GM12878 (cell line): ENCODE results near the gene AGTPBP1. TPM values are rescaled to one million over a fixed set of nuclear protein-coding genes. Genes with fewer than 3 reads are reported as not detected.

Source experiments
- ATAC-seq: fragments of 200-7000 bp; cut with Tn5 transposase; 3 replicates; pipeline ENCODE4 v1.9.1; 2020; ENCODE audit warnings: mild to moderate bottlenecking, moderate library complexity
- BruUV-seq: library from RNA; stranded (reverse); fragments of 400-500 nt; replicated peaks from 2 replicates; lab custom pipeline; 2021; lab: Mats Ljungman, UMichigan
- CTCF ChIA-PET: fragments of 300-600 bp; sonication (Branson Sonifier 250); formaldehyde crosslinking; extraction: SDS; loops from one replicate; lab custom pipeline; 2021; ENCODE audit warnings: inconsistent platforms; lab: Yijun Ruan, JAX
- POLR2A ChIA-PET: fragments of 350-600 bp; formaldehyde crosslinking; extraction: SDS; loops from one replicate; lab custom pipeline; 2021; ENCODE audit warnings: inconsistent platforms; lab: Charles Lee
- RAD21 ChIA-PET: fragments of 300-600 bp; sonication (Branson Sonifier 250); formaldehyde crosslinking; loops from one replicate; lab custom pipeline; 2023; ENCODE audit warnings: antibody characterized with exemption; ENCODE audit not compliant: unreplicated experiment; lab: Charles Lee
- SMC1A ChIA-PET: fragments of 300-600 bp; sonication (Branson Sonifier 250); formaldehyde crosslinking; loops from one replicate; lab custom pipeline; 2023; ENCODE audit not compliant: unreplicated experiment, uncharacterized antibody; lab: Charles Lee
- DNase-seq: peaks from one replicate; pipeline ENCODE4 v3.0.0-alpha.2; 2011; ENCODE audit warnings: low read depth, low spot score
- FAIRE-seq: peaks from 3 replicates; lab custom pipeline; 2011; peaks lifted over from hg19 to GRCh38; lab: Jason Lieb, UNC
- H2AFZ ChIP-seq: 2 replicates; pipeline ENCODE4 v1.6.0; 2011; ENCODE audit warnings: low read depth, low read length, control low read depth; ENCODE audit not compliant: control insufficient read depth
- H3K27ac ChIP-seq: 2 replicates; pipeline ENCODE4 v1.5.1; 2011; ENCODE audit warnings: control low read depth; ENCODE audit not compliant: control insufficient read depth, insufficient read depth
- H3K27me3 ChIP-seq, 2 experiments: replicated peaks in 1 of 2; 2 replicates each; pipeline versions ENCODE4 v1.6.0 to v1.6.1; 2011; ENCODE audit warnings: low read length in 1 of 2; ENCODE audit not compliant: control insufficient read depth in 2 of 2, insufficient read depth in 2 of 2
- H3K36me3 ChIP-seq, 2 experiments: 2 replicates each; pipeline ENCODE4 v1.5.1; 2011; ENCODE audit warnings: low read length in 1 of 2; ENCODE audit not compliant: control insufficient read depth in 2 of 2, insufficient read depth in 2 of 2
- H3K4me1 ChIP-seq: 2 replicates; pipeline ENCODE4 v1.6.1; 2011; ENCODE audit warnings: mild to moderate bottlenecking, low read length, moderate library complexity, mixed read lengths; ENCODE audit not compliant: control insufficient read depth, insufficient read depth
- H3K4me2 ChIP-seq: 2 replicates; pipeline ENCODE4 v1.6.0; 2011; ENCODE audit warnings: control low read depth; ENCODE audit not compliant: control insufficient read depth, insufficient read depth
- H3K4me3 ChIP-seq: fragments of 200-600 bp; sonication (generic); 2 replicates; pipeline ENCODE4 v1.5.1; 2016
- H3K79me2 ChIP-seq: 2 replicates; pipeline ENCODE4 v1.6.0; 2011; ENCODE audit warnings: low read length; ENCODE audit not compliant: control insufficient read depth, insufficient read depth
- H3K9ac ChIP-seq: 2 replicates; pipeline ENCODE4 v1.8.0; 2011; ENCODE audit warnings: low read length, control low read depth, mixed read lengths; ENCODE audit not compliant: control insufficient read depth, insufficient read depth
- H3K9me3 ChIP-seq: replicated peaks from 3 replicates; pipeline ENCODE4 v1.5.1; 2011; ENCODE audit warnings: mild to moderate bottlenecking, low read length; ENCODE audit not compliant: control insufficient read depth, insufficient read depth
- H4K20me1 ChIP-seq: 2 replicates; pipeline ENCODE4 v1.6.0; 2011; ENCODE audit not compliant: control insufficient read depth, insufficient read depth
- CBX3 ChIP-seq: fragments of 200-600 bp; sonication (generic); IDR thresholded peaks from 2 replicates; pipeline ENCODE4 v1.6.1; 2016; ENCODE audit warnings: low read depth, borderline replicate concordance
- EGR1 ChIP-seq, 2 experiments: IDR thresholded peaks; 1 replicate in 1 of 2; 2 replicates in 1 of 2; pipeline ENCODE4 v1.6.1; 2011 to 2012; ENCODE audit warnings: low read depth in 2 of 2, low read length in 2 of 2, borderline replicate concordance in 1 of 2, mild to moderate bottlenecking in 1 of 2, moderate library complexity in 1 of 2
- FOS ChIP-seq: IDR thresholded peaks from 3 replicates; pipeline ENCODE4 v1.6.1; 2011; ENCODE audit warnings: borderline replicate concordance; ENCODE audit not compliant: insufficient read length; ENCODE audit errors: extremely low read depth
- HDAC2 ChIP-seq: fragments of 200-600 bp; sonication (generic); IDR thresholded peaks from 2 replicates; pipeline ENCODE4 v1.6.1; 2017
- HDAC6 ChIP-seq: fragments of 200-600 bp; sonication (generic); IDR thresholded peaks from one replicate; pipeline ENCODE4 v1.8.0; 2017; ENCODE audit warnings: antibody characterized with exemption; ENCODE audit not compliant: unreplicated experiment
- IKZF1 ChIP-seq: fragments of 450-650 bp; conservative IDR thresholded peaks from 2 replicates; pipeline ENCODE4 v1.6.1; 2017; ENCODE audit warnings: antibody characterized with exemption, mild to moderate bottlenecking
- IKZF2 ChIP-seq, 2 experiments: fragments of 450-650 bp; IDR thresholded peaks; 2 replicates each; pipeline ENCODE4 v1.6.1; 2017; ENCODE audit warnings: mild to moderate bottlenecking in 2 of 2, moderate library complexity in 2 of 2
- IRF4 ChIP-seq: IDR thresholded peaks from 2 replicates; pipeline ENCODE4 v1.6.1; 2011; ENCODE audit warnings: low read depth, low read length
- LARP7 ChIP-seq: fragments of 450-650 bp; IDR thresholded peaks from 2 replicates; pipeline ENCODE4 v1.6.1; 2017; ENCODE audit warnings: mild to moderate bottlenecking
- MEF2A ChIP-seq: IDR thresholded peaks from 2 replicates; pipeline ENCODE4 v1.6.1; 2011; ENCODE audit warnings: low read depth, mild to moderate bottlenecking, low read length, moderate library complexity; ENCODE audit not compliant: insufficient read depth
- MYB ChIP-seq: fragments of 150-350 bp; IDR thresholded peaks from 2 replicates; pipeline ENCODE4 v1.6.1; 2014; ENCODE audit warnings: mild to moderate bottlenecking, low read depth, low read length, borderline replicate concordance
- PML ChIP-seq: IDR thresholded peaks from 2 replicates; pipeline ENCODE4 v1.6.1; 2012; ENCODE audit warnings: low read length, inconsistent platforms
- RAD51 ChIP-seq: fragments of 450-650 bp; IDR thresholded peaks from 2 replicates; pipeline ENCODE4 v1.6.1; 2016; ENCODE audit warnings: moderate library complexity, mild to moderate bottlenecking, inconsistent platforms
- SIX5 ChIP-seq: IDR thresholded peaks from 2 replicates; pipeline ENCODE4 v1.6.1; 2011; ENCODE audit warnings: mild to moderate bottlenecking, low read depth, low read length, moderate library complexity; ENCODE audit not compliant: severe bottlenecking
- SRF ChIP-seq, 2 experiments: IDR thresholded peaks; 2 replicates each; pipeline ENCODE4 v1.6.1; 2011; ENCODE audit warnings: low read depth in 2 of 2, low read length in 2 of 2, mild to moderate bottlenecking in 1 of 2, moderate library complexity in 1 of 2
- WGBS: methylation state at CpG from one replicate; pipeline ENCODE4 v1.1.6; 2016; ENCODE audit warnings: low lambda C conversion rate; ENCODE audit not compliant: insufficient replicate concordance, insufficient coverage; ENCODE audit errors: missing lambda C conversion rate; 5-methylcytosine and 5-hydroxymethylcytosine counted together
- in situ Hi-C: fragments of 300-500 bp; cut with MboI; formaldehyde crosslinking; loops from 9 replicates; pipeline ENCODE4 v1.14.3; 2018; ENCODE audit warnings: mixed read lengths
- intact Hi-C: fragments of 100-400 bp; cut with micrococcal nuclease; formaldehyde crosslinking; loops from one replicate; pipeline ENCODE4 v1.14.2; 2022; ENCODE audit not compliant: unreplicated experiment
- polyA plus RNA-seq, 11 experiments: library from polyadenylated mRNA; depleted of rRNA in 4 of 11; unstranded in 6 of 11; stranded (reverse) in 5 of 11; fragments of >200 nt; fragmentation: Nextera tagmentation in 4 of 11; fragmentation: Illumina TruSeq in 1 of 11; extraction: Ambion mirVana in 4 of 11; extraction: Trizol in 1 of 11; gene quantifications; 1 replicate in 1 of 11; 2 replicates in 10 of 11; pipeline versions ENCODE4 v1.2.1 to v1.2.3, GENCODE V29; 2011 to 2016; ENCODE audit warnings: inconsistent platforms in 2 of 11, missing spikeins in 2 of 11, low read depth in 1 of 11
- total RNA-seq, 4 experiments: library from RNA; depleted of rRNA in 3 of 4; stranded (reverse); fragments of >200 nt in 3 of 4; fragmentation: Illumina TruSeq in 1 of 4; extraction: Trizol in 1 of 4; gene quantifications; 2 replicates each; pipeline versions ENCODE4 v1.2.1 to v1.2.3, GENCODE V29; 2013 to 2021
- TF ChIP-seq, protein P1 (sequence below): IDR thresholded peaks from 2 replicates; pipeline ENCODE4 v1.6.1; 2011; ENCODE audit warnings: mild to moderate bottlenecking, low read depth, low read length, moderate library complexity; ENCODE audit not compliant: insufficient replicate concordance
- TF ChIP-seq, protein P2 (sequence below): IDR thresholded peaks from 2 replicates; pipeline ENCODE4 v1.6.1; 2011; ENCODE audit warnings: borderline replicate concordance, low read depth, mild to moderate bottlenecking, moderate library complexity, mixed read lengths, low read length; ENCODE audit not compliant: insufficient read depth; ENCODE audit errors: extremely low read length

The AGTPBP1 gene
- total and polyA plus RNA-seq, 10 of the 15 experiments (the other 5 are each of a cell fraction or from before 2014, with no cell fraction given) = 6.1 to 35.2 (median 20.0) TPM

DNA sequence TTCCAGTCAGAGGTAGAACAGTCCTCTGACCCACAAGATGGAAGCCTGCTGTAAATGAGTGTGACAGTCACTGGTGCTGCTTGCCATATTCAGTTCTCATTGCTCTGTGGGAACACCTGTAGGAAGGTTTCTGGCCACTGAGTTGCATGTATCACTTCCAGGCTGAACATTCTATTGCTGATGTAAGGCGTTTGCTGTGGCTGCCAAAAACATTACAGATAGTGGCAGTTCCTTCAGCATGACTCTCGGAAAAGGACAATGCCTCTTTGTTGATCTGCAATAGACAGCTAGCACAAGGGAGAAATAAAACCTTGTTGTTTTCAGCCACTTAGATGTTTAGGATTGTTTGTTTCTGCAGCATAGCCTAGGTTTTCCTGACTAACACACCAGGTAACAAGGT, 217.2 kb downstream of the AGTPBP1 start:
- Histone ChIP-seq H3K9ac (no peak overlapping the region), H3K27me3 (peaks cover 2 to 5% of the 10 kb centered on the region in 2 experiments; a peak in 3 of 4 replicates), H3K9me3 (no peaks in the 10 kb centered on the region), H3K4me2 (no peak overlapping the region), H3K4me1 (no peaks in the 10 kb centered on the region), H4K20me1 (no peaks in the 10 kb centered on the region), H3K79me2 (no peaks in the 10 kb centered on the region), H2AFZ (no peak overlapping the region), H3K27ac (no peak overlapping the region), H3K4me3 (no peak overlapping the region), H3K36me3 (no peaks in the 10 kb centered on the region)
- DNase-seq (no peak), ATAC-seq (no peak), FAIRE-seq (no peak)
- BruUV-seq = no TSS peak
- WGBS = 48% methylated on average over 2 of the region's 2 CpGs
- POLR2A ChIA-PET = no interaction called here
- CTCF ChIA-PET = no interaction called here
- intact Hi-C loops = loop anchor here (5.0 kb wide), 1 partner anchor 48 kb away; no protein-coding TSS in a partner anchor
- in situ Hi-C loops = no loop called here
- RAD21 ChIA-PET = no interaction called here
- SMC1A ChIA-PET = no interaction called here
- TF ChIP-seq CBX3 (no peak), RAD51 (no peak), HDAC6 (no peak), IKZF2 (IDR thresholded peaks at IDR 0.05) (no peak), IRF4 (no peak), HDAC2 (no peak), EGR1 (IDR thresholded peaks at IDR 0.05; ENCODE audit: borderline replicate concordance in 1 of 2, low read depth in 2 of 2, low read length in 2 of 2) (no peak), MYB (no peak), LARP7 (no peak), IKZF1 (no peak), SRF (IDR thresholded peaks at IDR 0.05; ENCODE audit: low read depth in 2 of 2, low read length in 2 of 2) (no peak), PML (no peak), FOS (no peak), SIX5 (no peak), MEF2A (no peak)
- TF ChIP-seq, protein P1, sequence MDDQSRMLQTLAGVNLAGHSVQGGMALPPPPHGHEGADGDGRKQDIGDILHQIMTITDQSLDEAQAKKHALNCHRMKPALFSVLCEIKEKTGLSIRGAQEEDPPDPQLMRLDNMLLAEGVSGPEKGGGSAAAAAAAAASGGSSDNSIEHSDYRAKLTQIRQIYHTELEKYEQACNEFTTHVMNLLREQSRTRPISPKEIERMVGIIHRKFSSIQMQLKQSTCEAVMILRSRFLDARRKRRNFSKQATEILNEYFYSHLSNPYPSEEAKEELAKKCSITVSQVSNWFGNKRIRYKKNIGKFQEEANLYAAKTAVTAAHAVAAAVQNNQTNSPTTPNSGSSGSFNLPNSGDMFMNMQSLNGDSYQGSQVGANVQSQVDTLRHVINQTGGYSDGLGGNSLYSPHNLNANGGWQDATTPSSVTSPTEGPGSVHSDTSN = no peak
- TF ChIP-seq, protein P2, sequence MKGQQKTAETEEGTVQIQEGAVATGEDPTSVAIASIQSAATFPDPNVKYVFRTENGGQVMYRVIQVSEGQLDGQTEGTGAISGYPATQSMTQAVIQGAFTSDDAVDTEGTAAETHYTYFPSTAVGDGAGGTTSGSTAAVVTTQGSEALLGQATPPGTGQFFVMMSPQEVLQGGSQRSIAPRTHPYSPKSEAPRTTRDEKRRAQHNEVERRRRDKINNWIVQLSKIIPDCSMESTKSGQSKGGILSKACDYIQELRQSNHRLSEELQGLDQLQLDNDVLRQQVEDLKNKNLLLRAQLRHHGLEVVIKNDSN = no peak
